GM21619 (cell line): ENCODE measurements around the gene PTPN4.
A peak's percentile ranks its signal among the peaks of the same experiment; 100 is the strongest.
"Not testable (repeated sequence)": the region's sequence is repeated elsewhere in the genome, so short reads cannot be mapped to it uniquely, and the experiment has no call there.

Source experiments
- ATAC-seq: cut with Tn5 transposase; IDR thresholded peaks from one replicate; pipeline ENCODE4 v1.9.1; 2021; ENCODE audit not compliant: unreplicated experiment

PTPN4 gene

DNA sequence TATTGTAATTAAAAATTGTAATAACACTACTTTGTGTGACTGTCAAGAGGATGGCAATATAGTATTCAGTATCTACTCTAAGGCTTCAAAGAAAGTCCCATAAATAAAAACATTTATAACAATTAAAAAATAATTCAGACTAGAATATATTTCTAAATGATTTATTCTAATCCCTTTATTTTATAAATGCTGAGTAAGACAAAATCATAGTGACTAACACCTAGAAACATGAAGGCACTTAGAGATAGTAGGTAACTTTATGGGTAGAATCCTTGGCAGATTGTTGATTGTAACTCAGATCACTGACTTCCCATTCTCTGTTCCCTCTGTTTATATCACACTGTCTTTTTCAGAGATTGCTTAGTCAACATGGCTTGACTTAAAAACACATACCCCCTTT, 174.6 kb downstream of the PTPN4 start:
- ATAC-seq, result no peak

DNA sequence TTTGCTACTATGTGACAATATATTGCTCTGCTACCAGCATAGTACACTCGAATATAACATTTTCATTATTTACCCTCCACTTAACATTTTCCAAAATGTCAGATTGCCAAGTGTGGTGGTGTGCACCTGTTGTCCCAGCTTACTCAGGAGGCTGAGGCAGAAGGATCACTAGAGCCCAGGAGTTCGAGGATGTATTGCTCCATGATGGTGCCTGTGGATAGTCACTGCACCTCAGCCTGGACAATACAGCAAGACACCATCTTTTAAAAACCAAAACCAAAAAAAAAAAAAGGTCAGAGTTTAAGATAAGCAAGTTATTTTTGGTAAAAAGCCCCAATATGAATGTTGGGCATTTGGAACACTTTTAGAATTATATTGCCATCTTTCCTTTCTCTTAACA, 178.0 kb downstream of the PTPN4 start:
- ATAC-seq, result no peak

DNA sequence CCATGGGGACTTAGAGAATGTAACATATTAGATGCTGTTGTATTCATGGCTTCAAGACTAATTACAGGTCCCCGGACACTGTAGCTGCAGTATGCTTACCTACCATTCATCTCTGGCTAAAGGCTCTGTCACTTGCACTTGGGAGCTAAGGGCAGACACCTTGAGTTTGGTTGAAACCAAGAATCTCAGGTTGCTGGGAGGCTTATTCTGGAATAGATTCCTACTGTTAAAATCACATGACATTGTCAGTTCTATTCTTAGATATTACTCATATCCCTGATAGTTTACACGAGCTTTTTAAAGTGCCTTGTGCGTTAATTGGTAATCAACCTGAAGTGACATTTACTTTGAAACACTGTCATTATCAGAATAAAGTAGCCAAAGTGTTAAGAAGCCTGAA, 180.2 kb downstream of the PTPN4 start:
- ATAC-seq, result no peak

GRCh38 chr2:119940856-119941255, 181.1 kb downstream of the PTPN4 start:
- ATAC-seq, result no peak

- ATAC-seq, result no peak
These were observed 181.7 kb downstream of the PTPN4 start for GRCh38 chr2:119941388-119941787.

DNA sequence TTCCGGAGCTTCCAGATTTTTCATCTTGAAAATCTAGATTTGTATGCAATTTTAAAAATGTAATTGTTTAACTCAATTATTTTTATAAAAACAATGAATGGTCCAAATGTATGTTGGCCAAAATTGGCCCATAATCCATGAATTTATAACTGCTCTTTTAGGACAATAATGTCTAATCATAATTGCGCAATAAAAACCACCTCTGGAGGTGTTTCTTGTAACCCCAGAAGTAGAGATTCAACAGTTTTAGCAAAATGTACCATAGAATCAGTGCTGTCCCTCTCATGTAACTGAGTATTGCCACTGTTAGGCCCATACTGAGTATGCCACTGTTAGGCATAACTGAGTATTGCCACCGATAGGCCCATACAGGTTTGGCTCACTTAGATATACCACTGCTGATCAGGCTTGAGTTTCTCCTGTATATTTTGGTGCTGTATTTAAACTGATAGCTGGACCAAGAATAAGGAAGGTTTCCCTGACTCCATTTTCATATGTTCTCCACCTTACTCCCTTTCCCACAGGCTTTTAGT, 182.3 kb downstream of the PTPN4 start:
- ATAC-seq, result no peak

DNA sequence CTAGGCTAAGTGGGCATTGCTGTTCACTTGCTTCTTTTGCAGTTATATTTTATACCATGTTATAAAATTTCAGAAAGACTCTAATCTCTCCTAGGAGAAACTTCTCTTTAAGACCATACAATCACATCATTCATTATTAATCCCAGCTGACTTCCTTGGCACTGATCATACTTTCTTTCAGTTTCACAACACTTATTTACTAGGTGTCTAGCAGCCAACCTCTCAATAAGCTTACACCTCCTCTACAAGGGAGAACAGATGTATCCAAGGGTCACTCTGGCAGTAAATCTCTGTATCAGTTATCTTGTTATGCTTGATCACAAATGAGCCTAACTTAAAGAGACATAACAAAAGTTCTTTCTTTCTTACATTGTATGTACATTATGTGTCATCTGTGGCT, 183.3 kb downstream of the PTPN4 start:
- ATAC-seq, result no peak

DNA sequence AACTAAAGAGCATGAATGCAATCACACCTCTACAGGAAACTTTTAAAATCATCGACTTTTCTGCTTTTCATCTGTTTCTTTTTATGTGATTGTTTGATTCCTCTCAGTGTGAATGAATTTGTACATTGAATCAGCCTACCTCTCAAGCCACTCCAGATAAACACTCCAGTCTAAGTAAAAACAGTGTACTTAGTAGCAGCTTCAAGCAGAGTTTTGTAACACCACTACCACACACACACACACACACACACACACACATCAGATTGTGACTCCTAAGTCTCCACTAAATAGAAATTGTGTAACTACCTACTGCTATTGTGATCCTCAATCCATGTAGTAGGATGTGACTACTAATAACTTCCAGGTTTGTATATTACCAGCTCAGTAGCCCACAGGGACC, 187.8 kb downstream of the PTPN4 start:
- ATAC-seq, result no peak

DNA sequence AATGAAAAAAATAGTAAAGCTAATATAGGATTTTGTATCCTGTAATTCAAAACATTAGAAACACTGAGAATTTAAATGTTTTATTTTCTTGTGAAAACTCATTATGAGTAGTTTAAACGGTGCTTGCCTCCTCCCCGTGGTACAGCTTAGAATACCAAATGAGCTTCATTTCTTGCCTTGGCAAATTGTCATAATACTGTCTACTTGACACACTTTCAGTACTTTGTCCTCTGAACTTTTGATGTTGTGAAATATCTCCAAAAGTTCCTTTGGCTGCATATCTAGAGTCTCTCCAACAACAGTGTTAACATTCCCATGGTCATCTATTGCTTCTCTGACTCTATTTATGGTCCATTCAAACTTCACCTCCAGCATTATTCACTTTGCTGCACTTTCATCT, 191.2 kb downstream of the PTPN4 start:
- no peak for ATAC-seq

- no peak for ATAC-seq
These were observed 199.0 kb downstream of the PTPN4 start for GRCh38 chr2:119958670-119959268.

GRCh38 chr2:119960821-119961220, 201.1 kb downstream of the PTPN4 start:
- no peak for ATAC-seq

GRCh38 chr2:119981896-119982295, 222.2 kb downstream of the PTPN4 start:
- no peak for ATAC-seq

- ATAC-seq, result no peak
These were observed 222.8 kb downstream of the PTPN4 start for GRCh38 chr2:119982506-119982905.

DNA sequence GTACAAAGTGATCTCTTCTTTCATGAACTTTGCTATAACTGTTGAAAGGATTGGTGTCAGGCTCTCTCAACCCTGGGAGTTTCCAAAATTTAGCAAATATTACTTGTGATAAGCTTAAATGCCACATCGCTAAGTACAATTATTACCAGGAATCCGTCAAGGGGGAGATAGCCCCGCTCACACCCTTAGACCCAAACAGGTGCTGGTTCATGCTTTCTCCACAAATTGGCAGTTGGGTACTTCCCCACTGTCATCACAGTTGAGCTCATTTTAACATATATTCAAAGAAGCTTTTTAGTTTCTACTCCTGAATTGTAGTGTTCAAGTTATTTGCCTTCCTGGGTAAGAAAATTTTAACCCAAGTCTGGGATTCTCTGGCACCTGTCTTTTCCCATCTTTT, 223.4 kb downstream of the PTPN4 start:
- no peak for ATAC-seq

DNA sequence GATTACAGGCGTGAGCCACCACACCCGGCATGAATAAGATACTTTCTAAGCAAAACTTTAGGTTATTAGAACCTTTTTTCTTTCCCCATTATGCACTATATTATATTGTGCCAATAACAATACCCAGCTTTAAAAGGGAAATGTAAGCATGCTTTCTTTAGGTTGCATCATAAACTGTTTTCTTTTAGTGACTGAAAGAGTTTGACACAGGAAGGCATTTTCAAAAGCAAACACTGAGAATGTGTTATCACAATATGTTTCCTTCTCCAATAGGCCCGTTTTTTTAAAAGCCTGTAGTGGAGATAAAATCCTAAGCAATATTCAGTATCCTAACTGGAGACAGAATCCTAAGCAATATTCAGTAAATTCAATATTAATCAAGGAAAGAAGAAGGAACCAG, 236.4 kb downstream of the PTPN4 start:
- no peak for ATAC-seq

- not testable (repeated sequence) for ATAC-seq
These were observed 237.5 kb downstream of the PTPN4 start for GRCh38 chr2:119996896-119997891.

DNA sequence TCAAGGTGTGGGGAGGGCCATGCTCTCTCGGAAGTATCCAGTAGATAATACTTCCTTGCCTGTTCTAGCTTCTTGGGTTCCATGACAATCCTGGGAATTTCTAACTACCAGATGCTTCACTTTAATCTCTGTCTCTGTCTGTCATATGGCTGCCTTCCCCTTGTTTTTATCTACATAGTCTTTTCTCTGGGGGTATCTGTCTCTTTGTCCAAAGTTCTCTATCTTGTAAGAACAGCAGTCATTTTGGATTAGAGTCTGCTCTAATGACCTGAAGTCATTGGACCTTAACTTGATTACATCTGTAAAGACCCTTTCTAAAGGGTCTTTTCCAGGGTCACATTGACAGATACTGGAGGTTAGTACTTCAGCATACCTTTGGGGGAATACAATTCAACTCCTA, 241.7 kb downstream of the PTPN4 start:
- ATAC-seq, result no peak

DNA sequence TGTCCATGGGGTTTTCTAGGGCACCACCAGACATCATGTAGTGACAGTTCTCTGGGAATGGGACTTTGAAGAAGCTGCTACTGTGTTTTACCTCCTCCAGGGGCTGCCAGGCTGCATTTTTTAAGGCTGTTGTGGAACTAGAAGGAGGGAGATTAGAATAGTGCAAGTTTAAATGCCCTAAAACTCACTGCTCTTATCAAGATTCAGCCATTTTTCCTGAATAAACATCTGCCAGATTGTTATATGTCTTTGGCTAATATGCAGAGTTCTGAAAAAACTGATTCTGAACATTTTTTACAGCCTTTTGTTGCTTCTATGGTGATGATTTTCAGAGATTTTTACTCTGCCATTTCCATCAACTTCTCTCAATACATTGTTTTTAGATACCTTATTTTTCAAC, 244.5 kb downstream of the PTPN4 start:
- ATAC-seq, result no peak

- peak; percentile 96 for ATAC-seq
These were observed 246.3 kb downstream of the PTPN4 start for GRCh38 chr2:120005834-120006521.

DNA sequence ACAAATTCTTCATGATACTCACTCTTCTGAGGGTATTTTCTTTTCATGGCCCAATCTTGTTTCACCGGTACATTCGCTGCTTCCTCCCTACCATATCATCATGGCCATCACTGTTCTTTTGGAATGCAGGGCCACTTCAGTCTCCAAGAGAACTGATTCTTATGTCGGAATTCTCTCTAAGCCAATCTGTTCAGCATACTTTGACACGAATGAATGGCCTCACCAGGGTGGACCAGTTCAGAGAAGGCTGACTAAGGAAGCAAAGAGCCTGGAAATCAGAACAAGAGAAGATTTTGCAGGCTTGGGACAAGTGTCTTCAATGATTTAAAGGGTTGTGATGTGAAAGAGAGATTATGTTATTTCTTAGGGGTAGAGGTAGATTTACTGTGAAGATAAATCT, 248.1 kb downstream of the PTPN4 start:
- ATAC-seq, result no peak

DNA sequence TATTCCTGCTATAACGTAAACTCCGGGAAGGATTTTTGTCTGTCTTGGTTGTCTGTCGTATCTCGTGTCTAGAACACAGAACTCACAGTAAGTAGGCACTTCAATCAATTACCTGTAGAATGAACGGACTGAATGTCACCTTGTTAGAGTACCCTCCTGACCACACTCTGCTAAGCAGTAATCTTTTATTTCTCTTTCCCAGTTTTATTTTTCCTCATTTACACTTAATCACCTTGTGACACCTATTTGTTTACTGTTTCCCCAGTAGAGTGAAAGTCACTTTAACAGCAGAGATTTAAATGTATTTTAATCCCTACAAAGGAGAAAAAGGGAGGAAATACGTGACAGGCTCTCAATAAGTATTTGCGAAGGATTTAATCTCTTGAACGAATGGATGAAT, 252.6 kb downstream of the PTPN4 start:
- no peak for ATAC-seq
